ENCODE results near the gene MIER2.
A peak's percentile ranks its signal among the peaks of the same experiment; 100 is the strongest.
"Not testable (repeated sequence)": the region's sequence is repeated elsewhere in the genome, so short reads cannot be mapped to it uniquely, and the experiment has no call there.

Gene MIER2

DNA sequence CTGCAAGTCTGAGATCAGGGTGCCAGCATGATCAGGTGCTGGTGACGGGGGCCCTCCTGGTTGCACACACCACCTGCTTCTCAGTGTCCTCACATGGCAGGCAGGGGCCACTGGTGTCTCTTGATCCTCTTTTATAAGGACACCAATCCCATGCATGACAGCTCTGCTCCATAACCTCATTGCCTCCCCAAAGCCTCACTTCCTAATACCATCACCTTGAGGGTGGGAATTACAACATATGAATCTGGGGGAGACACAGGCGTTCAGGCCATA is 15.0 kb upstream of the MIER2 start:
- no peak for DNase-seq (ENCODE audit: low read depth)

DNA sequence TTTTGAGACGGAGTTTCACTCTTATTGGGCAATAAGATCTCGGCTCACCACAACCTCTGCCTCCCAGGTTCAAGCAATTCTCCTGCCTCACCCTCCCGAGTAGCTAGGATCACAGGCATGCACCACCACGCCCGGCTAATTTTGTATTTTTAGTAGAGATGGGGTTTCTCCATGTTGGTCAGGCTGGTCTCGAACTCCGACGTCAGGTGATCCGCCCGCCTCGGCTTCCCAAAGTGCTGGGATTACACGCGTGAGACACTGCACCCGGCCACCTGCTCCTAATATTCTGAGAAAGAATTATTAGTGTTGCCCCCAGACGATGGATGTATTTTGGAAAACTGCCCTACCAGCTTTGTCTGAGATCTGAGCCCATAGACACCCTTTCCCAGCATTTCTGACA is 10.9 kb upstream of the MIER2 start:
- not testable (repeated sequence) for DNase-seq (ENCODE audit: low read depth)

DNA sequence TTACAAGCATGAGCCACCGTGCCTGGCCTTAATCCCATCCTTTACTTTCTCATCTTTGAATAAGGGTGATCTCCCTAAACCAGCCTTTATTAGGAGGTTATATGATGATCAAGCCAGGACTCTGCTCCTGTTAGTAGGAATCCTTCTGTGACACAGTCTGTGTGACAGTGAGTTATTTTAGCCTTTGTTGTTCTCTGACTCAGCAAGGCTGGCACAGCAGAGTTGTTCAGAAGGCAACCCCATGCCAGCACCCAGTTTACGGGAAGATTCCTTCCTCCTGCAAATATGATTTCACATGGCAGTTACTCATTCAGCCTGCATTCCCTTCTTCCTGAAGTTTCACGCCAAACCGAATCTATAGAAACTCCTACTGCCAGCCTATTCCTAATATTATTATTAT is 10.5 kb upstream of the MIER2 start:
- DNase-seq (ENCODE audit: low read depth), result no peak

DNA sequence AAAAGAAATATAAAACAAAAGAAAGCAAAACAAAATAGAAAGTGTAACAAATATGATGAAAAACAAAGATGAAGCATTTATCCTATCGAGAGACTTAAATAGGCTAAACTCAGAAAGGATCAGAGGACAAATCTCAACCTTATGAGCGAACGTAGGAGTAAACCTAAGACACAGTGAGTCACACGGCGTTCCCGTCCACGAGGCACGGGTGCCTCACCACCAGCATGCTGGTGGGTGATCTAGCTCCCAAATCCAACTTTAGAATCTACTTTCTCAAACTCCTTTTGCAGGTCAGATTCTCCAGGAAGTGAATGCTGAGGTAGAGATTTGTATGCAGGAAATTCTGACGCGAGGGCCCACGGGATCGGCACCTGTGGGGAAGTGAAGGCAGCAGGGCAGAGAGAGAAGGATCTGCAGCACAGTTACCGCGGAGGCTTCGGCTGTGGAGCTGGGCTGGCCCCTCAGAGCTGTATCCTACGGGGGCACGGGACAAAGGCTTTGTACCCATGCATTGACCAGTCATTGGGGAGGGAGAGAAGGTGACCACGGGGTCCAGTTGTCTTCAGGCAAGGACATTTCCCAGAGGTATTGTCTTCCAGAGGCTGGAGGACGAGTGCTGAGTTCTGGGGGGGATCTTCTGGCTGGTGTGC is 7.5 kb upstream of the MIER2 start:
- DNase-seq (ENCODE audit: low read depth), result no peak

DNA sequence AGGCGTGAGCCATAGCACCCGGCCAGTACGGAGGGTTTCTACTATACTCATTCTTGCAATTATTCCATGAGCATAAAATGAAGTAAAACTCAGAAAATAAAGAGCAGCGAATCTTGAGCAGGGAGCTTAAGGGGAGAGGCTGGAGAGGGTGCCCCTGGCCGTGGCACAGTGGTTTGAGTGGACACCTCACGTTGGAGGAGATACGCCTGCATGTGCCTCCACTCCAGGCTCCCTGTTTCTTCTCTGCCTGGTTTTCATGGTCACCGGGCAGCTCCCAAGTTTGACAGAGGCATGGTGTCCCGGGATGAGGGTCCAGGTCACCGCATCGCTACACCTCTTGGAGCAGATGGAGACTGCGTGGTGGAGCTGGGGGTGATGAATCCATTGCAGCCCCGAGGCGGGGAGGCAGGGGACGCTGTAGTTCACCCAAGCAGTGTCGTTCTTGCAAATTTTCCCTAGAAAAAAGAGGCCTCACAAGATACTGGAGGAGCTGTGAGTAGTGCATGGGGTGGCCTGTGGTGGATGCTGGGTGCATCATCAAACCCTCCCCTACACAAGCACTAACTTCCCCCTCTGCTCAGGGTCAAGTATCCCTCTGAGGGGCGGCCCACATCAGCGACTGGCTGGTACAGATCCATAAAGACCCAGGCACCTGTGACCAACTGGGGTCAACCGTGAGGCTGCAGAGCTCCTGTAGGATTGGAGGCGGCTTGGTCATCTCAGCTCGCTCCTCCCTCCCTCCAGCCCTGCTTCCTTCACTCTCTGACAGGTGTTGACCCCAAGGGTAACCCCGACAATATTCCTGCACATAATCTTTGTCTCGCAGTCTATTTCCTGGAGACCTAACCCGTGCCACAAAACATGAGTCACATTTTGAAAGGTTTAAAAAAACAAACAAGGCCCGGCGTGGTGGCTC is 3.6 kb upstream of the MIER2 start:
- DNase-seq (ENCODE audit: low read depth), result no peak

DNA sequence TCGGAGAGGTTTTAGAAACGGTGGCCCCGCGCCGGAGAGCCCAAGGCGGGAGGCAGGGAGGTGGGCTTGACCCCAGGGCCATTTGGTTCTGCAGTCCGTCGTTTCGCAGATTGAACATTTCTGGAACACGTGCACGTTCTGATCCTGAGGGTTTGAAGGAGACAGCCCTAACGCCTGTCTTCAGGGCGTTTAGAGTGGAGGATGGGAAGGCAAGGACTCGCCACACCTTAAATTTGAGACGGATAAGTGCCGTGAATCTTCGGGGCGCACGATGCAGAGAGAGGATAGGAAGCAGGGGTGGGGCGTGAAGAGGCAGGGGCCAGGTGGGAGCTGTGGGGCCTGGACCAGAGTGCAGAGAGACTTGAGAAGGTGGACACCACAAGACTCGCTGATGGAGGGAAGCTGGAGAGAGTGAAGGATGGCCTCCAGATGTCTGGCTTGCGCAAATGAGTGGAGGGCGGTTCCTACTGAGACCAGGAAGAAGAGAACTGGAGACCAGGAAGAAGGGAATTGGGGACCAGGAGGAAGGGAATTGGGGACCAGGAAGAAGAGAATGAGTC is 804 bp upstream of the MIER2 start:
- no peak for DNase-seq (ENCODE audit: low read depth)

DNA sequence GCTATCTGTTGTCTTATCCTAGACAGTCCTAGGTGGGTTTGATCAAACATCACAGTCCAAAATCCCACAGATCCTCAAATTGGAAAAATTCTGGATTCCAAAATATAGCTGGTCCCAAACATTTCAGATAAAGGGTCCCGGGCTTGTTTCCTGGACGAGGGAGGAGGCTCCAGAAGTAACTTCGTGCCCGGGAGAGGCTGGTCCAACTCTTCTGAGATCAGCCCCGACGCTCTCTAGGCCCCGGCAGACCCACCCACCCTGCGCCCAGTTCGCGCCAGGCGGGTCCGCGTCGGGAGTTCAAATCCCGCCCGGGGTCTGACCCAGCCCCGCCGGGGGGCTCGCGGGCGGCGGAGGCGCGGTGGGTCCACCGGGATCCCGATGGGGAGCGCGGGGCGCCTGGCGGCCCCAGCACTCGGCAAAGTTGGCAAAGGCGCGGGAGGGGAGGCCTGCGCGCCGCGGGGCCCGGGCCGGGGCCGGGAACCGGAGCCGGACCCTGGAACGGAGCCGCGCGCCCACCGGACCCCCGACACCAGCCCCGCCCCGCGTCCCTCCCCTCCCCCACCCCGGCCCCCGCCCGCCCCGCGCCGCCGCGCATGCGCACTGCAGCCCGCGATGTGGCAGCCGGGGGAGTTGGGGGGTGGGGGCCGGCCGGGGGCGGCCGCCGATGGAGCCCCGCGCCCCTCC is 513 bp downstream of the MIER2 start:
- peak; percentile 39 for DNase-seq (ENCODE audit: low read depth)

DNA sequence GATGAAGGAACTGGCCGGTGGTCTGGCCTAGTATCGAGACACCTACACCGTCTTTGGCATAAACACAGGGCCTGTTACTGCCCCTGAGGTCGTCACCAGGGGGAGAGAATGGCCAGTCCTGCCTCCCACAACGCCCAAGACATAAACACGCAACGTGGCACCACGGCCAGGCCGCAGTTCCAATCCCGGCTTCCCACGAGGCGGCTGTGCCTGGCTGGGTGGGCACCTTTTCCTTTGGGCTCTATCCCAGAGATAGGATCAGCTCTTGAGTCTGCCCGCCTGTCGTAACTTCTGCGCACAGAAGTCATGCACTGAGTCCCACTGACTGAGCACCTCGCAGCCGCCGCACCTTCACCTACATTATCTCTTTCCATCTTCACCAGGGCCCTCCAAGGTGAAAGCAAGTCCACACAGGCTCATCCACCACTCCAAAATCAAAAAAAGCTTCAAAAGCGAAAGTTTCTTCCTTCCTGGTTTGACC is 1.1 kb downstream of the MIER2 start:
- no peak for DNase-seq (ENCODE audit: low read depth)

DNA sequence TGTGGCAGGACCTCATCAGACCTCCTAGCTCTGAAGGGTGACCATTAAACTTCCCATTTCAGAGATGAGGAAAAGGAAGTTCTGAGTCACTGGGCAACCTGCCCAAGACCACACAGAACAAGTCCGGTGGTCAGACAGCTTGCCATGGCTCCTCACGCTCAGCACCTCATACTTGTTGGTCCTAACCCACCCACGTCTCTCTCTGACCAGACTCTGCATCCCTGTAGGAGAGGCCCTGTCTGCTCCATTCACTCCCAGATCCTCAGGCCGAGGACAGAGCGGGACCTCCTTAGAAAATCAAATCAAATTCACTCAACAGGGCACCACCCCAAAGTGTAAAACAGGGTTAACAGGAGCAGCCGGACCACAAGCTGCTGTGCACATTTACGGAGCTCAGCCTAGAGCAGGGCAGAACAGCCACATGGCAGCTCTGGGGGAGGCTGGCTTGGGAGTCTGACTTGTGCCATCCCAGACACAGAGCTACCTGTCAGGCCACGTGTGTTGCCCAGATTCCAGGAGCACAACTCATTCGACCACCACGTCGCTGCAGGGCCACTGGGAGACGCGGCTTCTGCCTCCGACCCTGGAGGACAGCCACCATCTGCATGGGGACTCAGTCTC is 1.7 kb downstream of the MIER2 start:
- DNase-seq (ENCODE audit: low read depth), result no peak

DNA sequence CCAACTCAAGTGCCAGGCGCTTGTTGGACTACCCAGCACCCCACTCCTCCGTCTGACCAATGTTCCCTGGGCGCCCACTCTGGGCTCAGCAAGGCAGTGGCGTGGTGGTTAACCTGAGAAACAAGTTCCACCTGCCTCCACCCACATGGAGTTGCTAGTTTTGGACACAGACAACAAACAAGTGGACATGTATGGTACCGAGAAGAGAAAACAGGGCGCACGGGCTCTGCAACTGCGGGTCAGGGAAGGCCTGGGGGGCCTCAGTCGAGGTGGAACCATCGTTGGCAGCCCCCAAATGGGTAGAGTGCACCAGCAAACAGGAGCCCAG is 2.5 kb downstream of the MIER2 start:
- no peak for DNase-seq (ENCODE audit: low read depth)

DNA sequence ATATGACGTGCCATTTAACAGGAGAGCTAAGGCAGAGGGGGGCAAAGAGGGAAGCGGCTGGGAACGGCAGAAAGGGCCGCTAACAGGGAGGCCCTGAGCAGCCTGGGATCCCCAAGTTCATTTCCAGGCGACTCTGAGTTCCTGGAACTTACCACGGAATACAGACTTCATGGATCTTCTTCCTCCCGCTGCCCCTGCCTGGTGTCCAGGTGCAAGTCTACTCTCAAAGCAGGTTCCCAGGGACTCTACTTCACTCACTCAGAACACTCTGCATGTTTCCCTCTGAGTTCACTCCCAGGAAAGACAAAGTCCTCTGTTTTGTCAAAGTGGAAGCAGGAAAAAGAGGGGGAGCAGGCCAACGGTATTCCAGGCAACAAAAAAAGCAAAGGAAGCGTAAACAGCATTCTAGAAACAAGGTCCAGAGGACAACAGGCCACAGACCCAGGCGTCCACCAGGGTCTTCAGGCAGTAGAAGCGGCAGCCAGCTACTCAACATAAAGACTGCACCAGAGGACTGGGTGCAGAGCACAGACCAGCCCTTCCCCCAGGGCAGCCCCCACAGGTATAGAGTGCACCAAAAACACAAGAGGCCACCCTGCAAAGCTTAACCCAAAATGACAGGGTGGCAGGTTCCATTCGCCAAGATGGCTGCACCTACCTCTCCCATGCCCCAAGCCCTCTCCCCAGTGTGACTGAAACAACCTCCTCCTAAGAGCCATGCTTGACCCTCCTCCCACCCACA is 3.0 kb downstream of the MIER2 start:
- no peak for DNase-seq (ENCODE audit: low read depth)

DNA sequence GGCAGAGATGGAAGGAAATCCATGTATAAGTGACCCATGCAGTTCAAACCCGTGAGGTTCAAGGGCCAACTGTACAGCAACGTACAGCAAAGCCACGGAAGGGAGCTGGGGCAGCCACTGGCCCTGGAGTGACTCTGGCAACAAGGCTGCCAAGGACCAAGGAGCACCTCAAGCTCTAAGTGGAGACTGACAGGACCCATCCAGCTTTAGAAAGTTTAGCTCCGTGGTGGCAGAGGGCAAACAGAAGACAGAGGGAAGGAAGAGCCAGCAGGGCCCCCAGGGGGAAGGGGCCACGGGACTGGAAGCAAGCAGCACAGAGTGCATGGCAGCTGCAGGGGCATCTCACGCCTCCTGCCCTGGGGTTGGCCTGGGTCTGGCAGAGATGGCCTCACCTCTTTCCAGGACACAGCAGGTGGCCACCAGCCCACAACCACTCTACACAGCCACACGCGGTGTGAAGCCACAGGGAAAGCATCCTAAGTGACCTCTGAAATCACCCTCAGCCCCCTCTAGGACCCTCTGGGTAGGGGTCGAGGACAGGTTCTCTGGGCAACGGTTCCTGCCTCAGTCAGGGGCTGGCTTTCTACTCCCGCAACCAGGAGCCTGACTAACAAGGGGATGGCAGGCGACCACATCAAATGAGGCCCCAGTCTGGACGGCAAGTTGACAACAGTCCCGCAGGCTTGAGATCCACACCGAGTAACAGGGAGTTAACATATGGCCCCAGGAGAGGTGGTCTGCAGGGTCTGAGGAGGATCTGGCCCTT is 3.8 kb downstream of the MIER2 start:
- DNase-seq (ENCODE audit: low read depth), result no peak

DNA sequence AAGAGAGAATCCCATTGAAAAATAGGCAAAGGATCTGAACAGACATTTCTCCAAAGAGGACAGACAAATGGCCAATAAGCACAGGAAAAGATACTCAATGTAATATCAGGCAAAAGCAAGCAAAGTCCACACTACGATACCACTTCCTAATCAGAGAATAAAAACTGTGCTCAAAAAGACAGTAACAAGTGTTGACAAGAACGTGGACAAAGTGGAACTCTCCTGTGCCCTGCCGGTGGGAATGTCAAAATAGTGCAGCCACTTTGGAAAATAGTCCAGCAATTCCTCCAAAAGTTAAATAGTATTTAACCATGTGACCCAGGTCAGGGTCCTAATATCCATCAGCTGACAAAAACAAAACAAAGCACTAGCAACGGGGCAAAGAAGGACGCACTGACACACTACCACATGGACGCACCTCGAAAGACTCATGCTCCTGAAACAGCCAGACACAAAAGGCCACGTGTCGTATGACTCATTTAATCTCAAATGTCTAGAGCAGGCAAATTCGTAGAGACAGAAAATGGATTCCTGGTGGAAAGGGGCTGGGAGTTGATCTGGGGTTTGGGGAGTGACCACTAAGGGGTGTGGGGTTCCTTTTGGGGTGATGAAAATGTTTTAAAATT is 5.2 kb downstream of the MIER2 start:
- DNase-seq (ENCODE audit: low read depth), result no peak

DNA sequence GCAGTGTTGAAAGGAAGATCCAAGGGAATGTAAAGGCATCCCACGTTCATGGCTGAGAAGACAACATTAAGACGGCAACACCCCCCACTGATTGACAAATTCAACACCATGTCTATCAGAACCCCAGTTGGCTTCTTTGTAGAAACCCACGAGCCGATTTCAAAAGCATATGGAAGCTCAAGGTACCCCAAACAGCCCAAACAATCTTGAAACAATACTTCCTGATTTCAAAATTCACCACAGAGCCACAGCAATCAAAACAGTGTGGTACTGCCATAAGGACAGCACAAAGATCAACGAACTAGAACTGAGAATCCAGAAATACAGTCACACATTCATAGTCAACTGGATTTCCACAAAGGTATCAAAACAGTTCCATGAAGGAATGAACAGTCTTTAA is 6.2 kb downstream of the MIER2 start:
- DNase-seq (ENCODE audit: low read depth), result no peak

DNA sequence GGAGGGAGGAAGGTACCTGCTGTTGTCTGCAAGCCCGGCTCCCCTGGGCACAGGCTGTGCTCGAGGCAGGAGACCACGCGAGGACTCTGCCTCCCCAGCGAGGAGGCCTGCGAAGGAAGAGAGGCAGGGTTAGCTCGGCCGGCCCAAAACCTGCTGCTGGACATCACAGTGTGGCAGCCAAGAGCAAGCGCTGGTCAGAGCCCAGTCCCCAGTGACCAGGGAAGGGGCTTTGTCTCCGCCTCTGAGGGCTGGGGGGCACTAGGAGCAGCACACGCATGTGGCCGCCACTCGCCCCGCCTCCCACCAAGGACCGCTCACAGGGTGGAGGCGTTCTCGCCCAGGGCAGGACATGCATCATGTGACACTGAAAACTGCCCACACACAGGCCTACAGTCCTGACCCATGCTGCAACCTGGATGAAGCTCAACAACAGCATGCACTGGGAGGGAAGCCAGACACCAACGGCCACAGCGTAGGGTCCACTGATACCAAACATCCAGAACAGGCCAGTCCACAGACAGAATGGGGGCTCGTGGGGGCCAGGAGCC is 8.5 kb downstream of the MIER2 start:
- no peak for DNase-seq (ENCODE audit: low read depth)

DNA sequence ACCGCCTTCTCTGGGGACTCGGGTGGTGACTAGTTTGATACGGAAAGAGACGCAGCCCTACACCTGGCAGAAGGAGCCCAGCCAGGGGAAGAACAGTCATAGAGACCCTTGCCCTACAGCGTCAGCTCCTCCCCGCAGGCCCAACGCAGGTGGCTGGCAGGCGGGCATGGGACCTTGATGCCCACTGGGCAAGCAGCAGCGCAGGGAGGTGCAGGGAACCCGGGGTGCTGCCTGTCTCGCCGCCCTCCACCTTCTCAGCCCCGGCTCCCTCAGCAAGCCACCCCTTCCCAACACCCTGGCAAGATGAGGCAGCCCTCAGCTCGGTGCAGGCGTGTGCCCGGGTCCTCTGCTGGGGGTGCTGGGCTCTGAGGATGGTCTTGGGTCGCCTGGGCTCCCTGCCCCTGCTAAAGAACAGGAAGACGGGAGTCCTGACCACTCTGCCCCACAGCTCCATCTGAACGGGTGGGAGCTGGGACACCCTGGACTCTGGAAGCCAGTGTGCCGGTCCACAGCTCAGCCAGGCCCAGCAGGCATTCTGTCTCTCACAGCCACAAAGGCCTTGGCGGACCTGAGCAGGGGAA is 9.0 kb downstream of the MIER2 start:
- DNase-seq (ENCODE audit: low read depth), result no peak

DNA sequence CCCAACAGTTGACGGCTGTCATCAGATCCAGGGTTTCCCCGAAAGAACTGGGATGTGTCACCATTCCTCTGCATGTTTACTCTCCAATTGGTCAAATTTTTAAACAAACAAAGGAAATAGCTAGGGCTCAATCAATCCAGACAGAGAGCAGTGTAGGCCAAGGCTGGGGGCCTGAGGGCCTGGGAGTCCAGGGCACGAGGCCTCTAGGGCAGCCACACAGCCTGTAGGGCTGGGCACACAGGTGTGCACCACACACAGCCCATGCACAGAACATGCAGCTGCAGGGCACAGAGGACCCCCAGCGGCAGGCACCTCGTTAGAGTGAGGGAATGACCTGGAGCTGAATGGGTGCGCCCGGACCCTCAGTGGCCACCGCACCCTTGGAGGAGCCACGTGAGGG is 9.5 kb downstream of the MIER2 start:
- no peak for DNase-seq (ENCODE audit: low read depth)

DNA sequence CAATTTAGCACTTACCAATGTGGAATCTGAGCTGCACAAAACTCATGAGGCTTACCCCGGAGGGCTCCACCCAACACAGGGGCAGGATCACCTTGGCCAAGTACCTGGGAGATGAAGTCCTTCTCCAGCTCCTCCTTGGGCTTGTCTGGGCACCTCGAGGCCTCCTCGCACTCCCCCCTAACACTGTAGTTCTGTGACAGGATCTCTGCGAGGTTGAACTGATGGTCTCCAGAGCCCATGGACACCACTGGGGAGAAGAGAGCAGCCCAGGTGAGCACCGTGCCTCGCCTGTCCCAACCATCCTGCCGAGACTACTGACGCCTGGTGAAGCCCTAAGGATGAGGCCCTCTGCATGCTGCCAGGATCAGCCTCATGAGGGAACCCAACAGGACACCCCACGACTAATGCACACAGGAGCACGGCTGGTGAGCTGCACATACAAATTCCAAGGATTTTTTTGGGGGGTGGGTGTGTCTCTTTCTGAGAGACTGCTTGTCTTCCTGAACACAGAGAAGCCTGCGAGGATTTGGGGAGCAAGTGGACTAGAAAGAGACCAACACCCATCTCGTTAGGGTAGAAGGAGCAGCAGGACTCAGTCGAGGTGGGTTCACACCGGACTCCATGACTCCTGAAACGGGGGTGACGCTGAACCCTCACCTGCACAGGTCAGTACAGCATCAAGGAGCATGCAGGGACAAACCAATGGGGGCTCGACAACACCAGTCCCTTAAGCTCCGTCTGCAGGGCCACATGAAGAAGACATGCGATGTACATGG is 10.1 kb downstream of the MIER2 start:
- DNase-seq (ENCODE audit: low read depth), result no peak

DNA sequence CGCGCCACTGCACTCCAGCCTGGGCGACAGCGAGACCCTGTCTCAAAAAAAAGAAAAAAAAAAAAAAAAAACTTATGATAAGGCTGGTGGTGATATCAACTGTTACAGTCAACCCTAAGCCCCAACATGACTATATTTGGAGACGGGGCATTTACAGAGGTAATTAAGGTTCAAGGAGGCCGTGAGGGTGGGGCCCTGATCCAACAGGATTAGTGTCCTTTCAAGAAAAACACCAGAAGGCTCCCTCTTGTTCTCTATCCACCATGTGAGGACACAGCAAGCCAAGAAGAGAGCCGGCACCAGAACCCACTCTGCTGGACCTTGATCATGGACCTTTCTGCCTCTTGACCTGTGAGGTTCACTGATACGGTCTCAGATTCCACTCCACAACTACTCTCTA is 14.1 kb downstream of the MIER2 start:
- no peak for DNase-seq (ENCODE audit: low read depth)

All from stimulated activated CD4-positive, alpha-beta T cell treated with anti-CD3 and anti-CD28 coated beads, Interleukin-2, amount 100 ng/mL, for 4 hours (primary cell).